ENCODE data around the gene SV2B.

GRCh38 chr15:91298101-91298500 is 198.0 kb downstream of the SV2B start:
- no peak for TF ChIP-seq CTCF (IDR thresholded peaks at IDR 0.05)
- no peak for TF ChIP-seq POLR2A (IDR thresholded peaks at IDR 0.05)

All from lower leg skin (tissue), 3 donors.